Measurements from ENCODE around the gene FAM193B.

DNA sequence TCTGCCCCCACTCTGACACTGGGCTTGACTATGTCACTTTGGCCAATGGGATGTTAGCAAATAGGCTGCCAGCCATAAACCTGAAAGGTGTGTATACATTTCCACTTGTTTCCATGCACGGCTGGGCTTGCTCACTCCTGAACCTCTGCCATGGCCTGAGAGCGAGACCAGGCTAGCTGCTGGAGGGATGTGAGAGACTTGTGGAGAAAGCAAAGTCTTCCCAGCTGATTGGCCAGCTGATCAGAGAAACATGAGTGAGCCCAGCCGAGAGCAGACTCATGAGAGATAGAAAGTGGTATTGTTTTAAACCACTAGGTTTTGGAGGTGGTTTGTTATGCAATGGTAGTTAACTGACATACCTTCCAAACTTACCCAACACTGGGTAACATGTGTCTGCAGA lies 13.9 kb downstream of the FAM193B start:
- no peak for TF ChIP-seq REST (IDR thresholded peaks at IDR 0.05; ENCODE audit: insufficient read depth in 1 of 2, low read depth in 2 of 2, low read length in 2 of 2)
- no peak for TF ChIP-seq POLR2AphosphoS5 (IDR thresholded peaks at IDR 0.05; ENCODE audit: low read depth, low read length)
- TF ChIP-seq TAF1 (IDR thresholded peaks at IDR 0.05; ENCODE audit: borderline replicate concordance, insufficient read depth, low read length), result no peak
- no peak for TF ChIP-seq SIN3A (IDR thresholded peaks at IDR 0.05; ENCODE audit: borderline replicate concordance, insufficient read depth, low read length)
